NOMO-1 treated with dmso at 0.1 percent for 144 hours (cell line): ENCODE data around the gene RAB14.
A peak's percentile ranks its signal among the peaks of the same experiment; 100 is the strongest.
"Not testable (repeated sequence)": the region's sequence is repeated elsewhere in the genome, so short reads cannot be mapped to it uniquely, and the experiment has no call there.

Source experiments
- DNase-seq: peaks from one replicate; lab custom pipeline; 2025; ENCODE audit not compliant: unreplicated experiment; lab: John Stamatoyannopoulos, UW

The RAB14 gene

GRCh38 chr9:121168052-121168451 is 33.6 kb downstream of the RAB14 start:
- no peak for DNase-seq

GRCh38 chr9:121160025-121160424 is 41.6 kb downstream of the RAB14 start:
- DNase-seq: peak; percentile 10

- no peak for DNase-seq
These were observed 43.7 kb downstream of the RAB14 start for GRCh38 chr9:121157939-121158338.

DNA sequence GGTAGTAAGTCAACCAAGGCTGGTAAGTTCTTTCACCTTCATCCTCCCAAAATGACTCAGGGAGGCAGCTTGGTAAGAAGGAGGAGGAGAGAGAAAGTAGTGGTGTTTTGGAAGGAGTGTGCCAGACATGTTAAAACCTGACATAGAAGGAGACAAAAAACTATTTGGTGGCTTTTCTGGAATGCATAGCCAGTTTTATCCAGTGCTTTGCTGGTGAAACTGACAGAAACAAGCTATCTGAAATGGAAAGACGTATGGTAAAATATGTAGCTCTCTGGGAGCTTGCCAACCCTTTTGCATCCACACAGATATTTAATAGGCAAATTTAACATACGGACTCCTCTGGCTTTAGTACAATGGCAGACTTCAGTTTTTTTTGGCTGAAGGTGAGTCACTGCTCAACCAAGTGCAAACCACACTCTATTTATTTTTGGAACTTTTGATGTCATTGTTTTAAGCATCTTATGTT is 45.4 kb downstream of the RAB14 start:
- no peak for DNase-seq

GRCh38 chr9:121154782-121155181 is 46.9 kb downstream of the RAB14 start:
- no peak for DNase-seq

DNA sequence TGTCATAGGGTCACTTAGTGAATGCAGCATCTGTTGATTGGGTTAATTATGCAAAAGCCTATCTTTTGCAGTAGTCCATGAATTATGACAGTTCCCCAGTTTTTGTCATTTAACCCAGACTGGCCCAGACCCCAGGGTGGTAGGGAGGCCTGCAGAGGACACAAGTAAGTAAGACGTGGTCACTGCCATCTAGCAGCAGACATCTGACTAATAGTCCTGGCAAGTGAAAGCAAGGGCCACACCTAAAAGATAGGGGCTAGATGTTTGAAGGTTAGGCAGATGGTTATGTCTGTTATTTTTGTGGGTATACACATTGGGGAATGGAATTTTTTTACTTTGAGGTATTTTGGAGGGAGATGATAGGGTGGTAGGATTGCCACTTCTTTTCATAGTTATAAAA is 48.0 kb downstream of the RAB14 start:
- no peak for DNase-seq

DNA sequence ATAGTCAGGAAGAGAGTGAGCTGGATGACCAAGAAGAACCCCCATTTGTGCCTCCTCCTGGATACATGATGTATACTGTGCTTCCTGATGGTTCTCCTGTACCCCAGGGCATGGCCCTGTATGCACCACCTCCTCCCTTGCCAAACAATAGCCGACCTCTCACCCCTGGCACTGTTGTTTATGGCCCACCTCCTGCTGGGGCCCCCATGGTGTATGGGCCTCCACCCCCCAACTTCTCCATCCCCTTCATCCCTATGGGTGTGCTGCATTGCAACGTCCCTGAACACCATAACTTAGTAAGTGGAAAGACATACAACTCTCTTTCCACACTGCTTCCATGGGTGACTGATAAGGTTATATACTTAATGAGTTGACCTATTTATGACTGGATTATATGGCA is 51.5 kb downstream of the RAB14 start:
- DNase-seq: no peak

- no peak for DNase-seq
These were observed 57.2 kb downstream of the RAB14 start for GRCh38 chr9:121144482-121144881.

DNA sequence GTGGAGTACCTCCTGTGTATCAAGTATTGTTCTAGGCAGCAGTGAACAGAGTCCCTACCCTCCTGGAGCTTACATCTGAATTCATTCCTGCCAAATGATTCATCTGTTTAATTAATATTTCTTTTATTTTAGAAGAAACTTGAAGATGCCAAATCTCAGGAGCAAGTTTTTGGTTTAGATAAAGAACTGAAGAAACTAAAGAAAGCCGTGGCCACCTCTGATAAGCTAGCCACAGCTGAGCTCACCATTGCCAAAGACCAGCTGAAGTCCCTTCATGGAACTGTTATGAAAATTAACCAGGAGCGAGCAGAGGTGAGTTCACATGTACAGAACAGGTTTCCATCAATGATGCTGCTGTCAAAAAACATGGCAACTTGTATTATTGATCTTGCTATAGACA is 57.9 kb downstream of the RAB14 start:
- DNase-seq: no peak

GRCh38 chr9:121141706-121142105 is 60.0 kb downstream of the RAB14 start:
- no peak for DNase-seq

DNA sequence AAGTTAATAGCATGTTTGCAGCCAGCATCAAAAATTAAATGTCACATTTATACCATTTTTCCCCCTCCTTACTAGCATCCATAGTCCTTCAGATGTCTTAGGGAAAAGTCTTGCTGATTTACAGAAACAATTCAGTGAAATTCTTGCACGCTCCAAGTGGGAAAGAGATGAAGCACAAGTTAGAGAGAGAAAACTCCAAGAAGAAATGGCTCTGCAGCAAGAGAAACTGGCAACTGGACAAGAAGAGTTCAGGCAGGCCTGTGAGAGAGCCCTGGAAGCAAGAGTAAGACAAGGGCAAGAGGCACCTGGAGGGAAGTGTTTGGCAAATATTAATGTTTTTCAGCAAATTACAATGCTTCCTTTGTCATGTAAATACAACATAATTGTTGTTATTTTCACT is 60.4 kb downstream of the RAB14 start:
- no peak for DNase-seq

GRCh38 chr9:121140162-121140561 is 61.5 kb downstream of the RAB14 start:
- DNase-seq: no peak

GRCh38 chr9:121138973-121139372 is 62.7 kb downstream of the RAB14 start:
- no peak for DNase-seq

- DNase-seq: no peak
These were observed 63.1 kb downstream of the RAB14 start for GRCh38 chr9:121138561-121138960.

- no peak for DNase-seq
These were observed 66.0 kb downstream of the RAB14 start for GRCh38 chr9:121135642-121136041.

DNA sequence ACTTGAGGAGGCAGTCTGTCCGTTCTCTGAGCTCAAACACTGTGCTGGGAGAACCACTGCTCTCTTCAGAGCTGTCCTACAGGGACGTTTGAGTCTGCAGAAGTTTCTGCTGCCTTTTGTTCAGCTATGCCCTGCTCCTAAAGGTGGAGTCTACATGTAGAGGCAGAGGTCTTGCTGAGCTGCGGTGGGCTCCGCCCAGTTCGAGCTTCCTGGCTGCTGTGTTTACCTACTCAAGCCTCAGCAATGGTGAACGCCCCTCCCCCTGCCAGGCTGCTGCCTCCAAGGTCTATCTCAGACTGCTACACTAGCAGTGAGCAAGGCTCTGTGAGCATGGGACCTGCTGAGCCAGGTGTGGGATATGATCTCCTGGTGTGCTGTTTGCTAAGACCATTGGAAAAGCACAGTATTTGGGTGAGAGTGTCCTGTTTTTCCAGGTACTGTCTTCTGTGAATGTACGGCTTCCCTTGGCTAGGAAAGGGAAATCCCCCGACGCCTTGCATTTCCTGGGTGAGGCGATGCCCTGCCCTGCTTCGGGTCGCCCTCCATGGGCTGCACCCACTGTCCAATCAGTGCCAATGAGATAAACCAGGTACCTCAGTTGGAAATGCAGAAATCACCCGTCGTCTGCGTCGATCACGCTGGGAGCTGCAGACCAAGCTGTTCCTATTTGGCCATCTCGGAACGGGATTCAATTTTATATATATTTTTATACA is 68.4 kb downstream of the RAB14 start:
- DNase-seq: no peak

- not testable (repeated sequence) for DNase-seq
These were observed 72.3 kb downstream of the RAB14 start for GRCh38 chr9:121129384-121129783.
